NT2/D1 (cell line): ENCODE results near the gene RABGGTB.

Source experiments
- SUZ12 ChIP-seq: IDR thresholded peaks from 2 replicates; pipeline ENCODE4 v1.6.1; 2011; ENCODE audit not compliant: insufficient read length, insufficient read depth; ENCODE audit errors: extremely low read depth
- YY1 ChIP-seq: IDR thresholded peaks from 2 replicates; pipeline ENCODE4 v1.6.1; 2011; ENCODE audit not compliant: insufficient read length, insufficient read depth
- ZNF274 ChIP-seq: IDR thresholded peaks from 2 replicates; pipeline ENCODE4 v1.6.1; 2011; ENCODE audit warnings: mild to moderate bottlenecking, low read depth, low read length

- TF ChIP-seq ZNF274 (no peak), SUZ12 (no peak), YY1 (no peak)
Measured at GRCh38 chr1:75838079-75838478, 52.0 kb downstream of the RABGGTB start.
